Endothelial cell (in vitro differentiated cells): Measurements from ENCODE around the gene RERE. TPM values are rescaled to one million over a fixed set of nuclear protein-coding genes. Genes with fewer than 3 reads are reported as not detected.

ENCODE experiments used
- DNase-seq: peaks from one replicate; pipeline ENCODE4 v3.0.0; 2021; ENCODE audit warnings: low spot score
- H3K27ac Mint-ChIP-seq: one replicate; pipeline ENCODE4 v1.8.0; 2021; ENCODE audit warnings: mixed read lengths, inconsistent platforms; ENCODE audit not compliant: unreplicated experiment
- H3K27me3 Mint-ChIP-seq: one replicate; pipeline ENCODE4 v1.8.0; 2021; ENCODE audit warnings: mild to moderate bottlenecking, moderate library complexity, mixed read lengths, inconsistent platforms; ENCODE audit not compliant: unreplicated experiment
- H3K36me3 Mint-ChIP-seq: one replicate; pipeline ENCODE4 v1.8.0; 2021; ENCODE audit warnings: mild to moderate bottlenecking, low read depth, mixed read lengths, inconsistent platforms; ENCODE audit not compliant: unreplicated experiment
- H3K4me1 Mint-ChIP-seq: one replicate; pipeline ENCODE4 v1.8.0; 2021; ENCODE audit warnings: mild to moderate bottlenecking, mixed read lengths, inconsistent platforms; ENCODE audit not compliant: unreplicated experiment
- H3K4me3 Mint-ChIP-seq: one replicate; pipeline ENCODE4 v1.8.0; 2021; ENCODE audit warnings: mild to moderate bottlenecking, mixed read lengths, inconsistent platforms; ENCODE audit not compliant: unreplicated experiment
- H3K9me3 Mint-ChIP-seq: one replicate; pipeline ENCODE4 v1.8.0; 2021; ENCODE audit warnings: mixed read lengths, inconsistent platforms; ENCODE audit not compliant: unreplicated experiment
- total RNA-seq: library from RNA; stranded (reverse); fragmentation: NEBNext Ultra II Directional; extraction: Animal tissue kit (Norgen Biotek cat#: 25700); gene quantifications from one replicate; pipeline ENCODE4 v1.2.1, GENCODE V29; 2021; ENCODE audit not compliant: unreplicated experiment
- TF ChIP-seq, protein P1 (sequence below): fragments of 200-600 bp; sonication (generic); IDR thresholded peaks from one replicate; pipeline ENCODE4 v1.5.0; 2021; ENCODE audit warnings: antibody characterized with exemption; ENCODE audit not compliant: unreplicated experiment

The RERE gene
- total RNA-seq, 1 donor from 2014 or later: 115 TPM

DNA sequence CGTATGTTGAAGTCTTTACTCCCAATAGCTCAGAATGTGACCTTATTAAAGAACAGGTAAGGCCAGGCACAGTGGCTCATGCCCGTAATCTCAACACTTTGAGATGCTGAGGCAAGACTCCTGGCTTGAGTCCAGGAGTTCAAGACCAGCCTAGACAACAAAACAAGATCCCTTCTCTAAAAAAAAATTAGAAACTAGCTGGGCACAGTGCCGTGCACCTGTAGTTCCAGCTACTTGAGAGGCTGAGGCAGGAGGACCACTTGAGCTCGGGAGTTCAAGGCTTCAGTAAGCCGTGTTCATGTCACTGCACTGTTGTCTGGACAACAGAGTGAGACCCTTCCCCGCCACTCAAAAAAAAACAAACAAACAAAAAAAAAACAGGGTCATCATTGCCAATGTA, 171.3 kb downstream of the RERE start:
- Mint-ChIP-seq H3K27me3 (no peaks in the 10 kb centered on the region), H3K4me3 (no peak overlapping the region), H3K27ac (no peak overlapping the region), H3K36me3 (no peaks in the 10 kb centered on the region), H3K9me3 (no peaks in the 10 kb centered on the region), H3K4me1 (peaks cover 5% of the 10 kb centered on the region)
- TF ChIP-seq, protein P1, sequence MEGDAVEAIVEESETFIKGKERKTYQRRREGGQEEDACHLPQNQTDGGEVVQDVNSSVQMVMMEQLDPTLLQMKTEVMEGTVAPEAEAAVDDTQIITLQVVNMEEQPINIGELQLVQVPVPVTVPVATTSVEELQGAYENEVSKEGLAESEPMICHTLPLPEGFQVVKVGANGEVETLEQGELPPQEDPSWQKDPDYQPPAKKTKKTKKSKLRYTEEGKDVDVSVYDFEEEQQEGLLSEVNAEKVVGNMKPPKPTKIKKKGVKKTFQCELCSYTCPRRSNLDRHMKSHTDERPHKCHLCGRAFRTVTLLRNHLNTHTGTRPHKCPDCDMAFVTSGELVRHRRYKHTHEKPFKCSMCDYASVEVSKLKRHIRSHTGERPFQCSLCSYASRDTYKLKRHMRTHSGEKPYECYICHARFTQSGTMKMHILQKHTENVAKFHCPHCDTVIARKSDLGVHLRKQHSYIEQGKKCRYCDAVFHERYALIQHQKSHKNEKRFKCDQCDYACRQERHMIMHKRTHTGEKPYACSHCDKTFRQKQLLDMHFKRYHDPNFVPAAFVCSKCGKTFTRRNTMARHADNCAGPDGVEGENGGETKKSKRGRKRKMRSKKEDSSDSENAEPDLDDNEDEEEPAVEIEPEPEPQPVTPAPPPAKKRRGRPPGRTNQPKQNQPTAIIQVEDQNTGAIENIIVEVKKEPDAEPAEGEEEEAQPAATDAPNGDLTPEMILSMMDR: no peak
- DNase-seq: no peak

DNA sequence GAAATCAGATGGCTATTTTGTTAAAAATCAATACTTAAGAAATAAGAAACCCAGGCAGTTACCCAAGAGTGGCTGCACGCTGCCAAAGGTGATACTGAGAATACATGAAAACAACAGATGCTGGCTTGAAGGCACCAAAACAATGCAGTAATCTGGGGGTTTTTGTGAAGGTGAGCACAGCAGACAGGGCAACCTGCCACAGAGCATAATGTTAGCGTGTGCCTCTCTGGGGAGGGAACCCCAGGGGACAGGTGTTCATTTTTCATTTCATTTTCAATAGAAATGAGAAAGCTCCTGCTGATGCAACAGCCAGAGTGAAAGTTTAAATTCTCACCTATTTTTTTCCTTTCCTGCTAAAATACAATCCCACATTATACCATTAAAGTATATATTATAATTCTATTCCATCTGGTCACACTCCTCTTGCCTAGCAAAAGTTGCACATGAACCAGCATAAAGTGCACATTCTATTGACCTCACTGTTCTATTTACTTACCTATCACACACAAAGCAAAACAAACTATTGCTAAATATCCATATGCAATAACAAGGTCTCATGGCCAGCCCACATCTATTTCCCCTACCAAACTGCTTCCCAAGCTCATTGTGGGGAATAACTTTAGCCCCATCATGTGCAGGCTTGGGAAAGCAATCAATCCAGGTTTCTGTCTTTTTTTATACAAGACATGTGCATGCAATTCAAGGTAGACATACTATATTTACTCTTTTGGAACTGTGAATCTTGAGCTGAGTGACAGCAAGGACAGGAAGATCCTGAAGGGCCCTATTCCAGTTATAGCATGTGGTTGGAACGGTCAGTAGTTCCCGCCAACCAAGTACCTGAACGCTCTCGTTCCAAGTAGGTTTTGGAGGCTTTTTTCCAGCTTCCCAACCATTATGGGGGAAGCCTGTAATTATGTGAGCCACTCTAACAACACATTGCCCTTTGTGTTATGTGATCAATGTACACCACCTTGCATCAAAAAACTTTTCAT, 173.6 kb downstream of the RERE start:
- no peaks in the 10 kb centered on the region for H3K27me3 Mint-ChIP-seq
- H3K4me3 Mint-ChIP-seq: no peak overlapping the region
- peaks cover under 1% of the 10 kb centered on the region for H3K4me1 Mint-ChIP-seq
- DNase-seq: no peak
- no peaks in the 10 kb centered on the region for H3K9me3 Mint-ChIP-seq
- TF ChIP-seq, protein P1: no peak
- H3K27ac Mint-ChIP-seq: no peak overlapping the region
- no peaks in the 10 kb centered on the region for H3K36me3 Mint-ChIP-seq

DNA sequence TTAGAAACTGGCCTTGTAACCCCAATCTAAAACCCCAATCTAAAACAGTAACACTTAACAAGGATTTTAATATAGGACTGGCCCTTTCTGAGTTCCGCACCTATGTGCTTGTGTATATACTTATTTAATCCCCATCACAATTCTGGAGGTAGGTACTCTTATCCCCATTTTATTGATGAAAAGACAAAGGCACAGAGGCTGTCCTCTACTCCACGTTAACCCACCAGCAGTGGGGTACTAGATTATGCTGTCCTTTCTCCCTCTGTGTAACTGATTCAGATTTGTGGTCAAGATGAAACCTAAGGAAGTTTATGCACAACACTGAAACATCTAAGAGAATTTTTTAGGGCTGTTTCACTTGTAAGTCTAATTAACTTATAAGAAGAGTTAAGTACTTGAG, 175.3 kb downstream of the RERE start:
- no peaks in the 10 kb centered on the region for H3K9me3 Mint-ChIP-seq
- DNase-seq: no peak
- TF ChIP-seq, protein P1: no peak
- H3K27me3 Mint-ChIP-seq: no peaks in the 10 kb centered on the region
- H3K4me3 Mint-ChIP-seq: no peak overlapping the region
- no peaks in the 10 kb centered on the region for H3K4me1 Mint-ChIP-seq
- no peak overlapping the region for H3K27ac Mint-ChIP-seq
- H3K36me3 Mint-ChIP-seq: no peaks in the 10 kb centered on the region

DNA sequence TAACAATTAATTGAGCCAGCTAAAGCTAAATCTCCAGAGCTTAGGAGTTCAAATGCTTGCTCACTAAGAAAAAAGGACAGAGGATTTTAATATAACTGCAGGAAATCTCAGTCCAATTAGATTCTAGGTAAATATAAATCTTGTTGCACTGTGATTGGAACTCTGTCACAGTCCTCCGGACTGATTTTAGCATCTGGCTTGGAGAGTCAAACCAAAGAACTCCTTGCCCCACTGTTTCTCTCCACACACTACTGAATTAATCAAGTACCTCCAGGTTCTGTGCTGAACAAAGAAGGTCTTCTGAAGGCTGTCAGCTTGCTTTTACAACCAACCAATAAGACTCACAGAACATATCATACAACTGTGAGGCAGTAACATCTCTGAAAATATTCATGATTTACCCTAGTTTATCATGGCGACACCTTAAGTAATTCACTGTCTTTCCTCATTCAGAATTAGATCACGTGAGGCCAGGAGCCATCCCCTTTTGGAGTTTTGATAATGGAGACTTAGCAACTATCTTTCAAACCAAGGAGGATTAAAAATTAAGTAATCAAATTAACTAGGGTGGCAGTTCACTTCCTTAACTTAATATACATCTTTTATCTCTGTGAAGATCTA, 176.0 kb downstream of the RERE start:
- no peak overlapping the region for H3K4me3 Mint-ChIP-seq
- no peaks in the 10 kb centered on the region for H3K36me3 Mint-ChIP-seq
- H3K27ac Mint-ChIP-seq: peak overlapping the region; percentile 50
- DNase-seq: no peak
- H3K9me3 Mint-ChIP-seq: no peaks in the 10 kb centered on the region
- TF ChIP-seq, protein P1: no peak
- H3K4me1 Mint-ChIP-seq: no peaks in the 10 kb centered on the region
- no peaks in the 10 kb centered on the region for H3K27me3 Mint-ChIP-seq

DNA sequence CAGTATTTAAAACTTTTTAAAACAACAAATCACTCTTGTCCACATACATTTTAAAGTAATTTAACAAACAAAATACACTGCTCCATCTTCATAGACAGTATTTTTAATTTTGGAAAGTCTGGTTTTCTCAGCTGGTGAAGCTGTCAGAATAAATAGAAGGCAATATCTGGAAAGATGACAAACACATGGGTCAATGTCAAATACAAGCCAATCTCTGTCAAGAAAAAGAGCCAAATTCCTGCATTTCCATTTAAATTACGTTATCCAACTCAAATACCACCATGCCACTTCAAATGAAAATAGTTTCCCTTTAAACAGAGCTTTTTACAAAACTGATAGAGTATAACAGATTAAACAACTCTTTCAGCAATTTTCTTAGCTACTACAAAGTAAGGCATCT, 176.5 kb downstream of the RERE start:
- no peaks in the 10 kb centered on the region for H3K36me3 Mint-ChIP-seq
- no peak overlapping the region for H3K27ac Mint-ChIP-seq
- DNase-seq: no peak
- TF ChIP-seq, protein P1: no peak
- H3K27me3 Mint-ChIP-seq: no peaks in the 10 kb centered on the region
- H3K4me1 Mint-ChIP-seq: no peaks in the 10 kb centered on the region
- no peak overlapping the region for H3K4me3 Mint-ChIP-seq
- no peaks in the 10 kb centered on the region for H3K9me3 Mint-ChIP-seq
